ENCODE measurements around the gene RAP1GAP. TPM values are rescaled to one million over a fixed set of nuclear protein-coding genes. Genes with fewer than 3 reads are reported as not detected.

Gene RAP1GAP
- total RNA-seq, 4 donors from 2014 or later = 1.9 to 6.8 (median 5.0) TPM

DNA sequence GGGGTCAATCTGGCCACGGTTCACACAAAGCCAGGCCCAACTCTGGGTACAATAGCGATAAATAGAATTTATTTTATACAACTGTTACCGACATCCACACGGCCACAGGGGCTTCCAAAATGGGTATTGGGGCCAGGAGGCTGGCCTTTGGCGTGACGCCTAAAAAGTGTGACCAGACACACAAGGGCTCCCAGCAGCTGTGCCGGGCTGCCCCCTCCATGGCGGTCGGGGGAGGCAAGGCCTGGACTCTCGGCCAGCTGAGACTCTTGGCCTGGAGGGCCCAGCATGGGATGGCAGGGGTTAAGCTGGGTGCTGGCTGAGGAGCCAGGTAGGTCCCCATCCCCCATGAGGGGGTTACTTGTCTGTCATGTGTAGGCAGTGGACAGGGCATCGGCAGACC, 73.0 kb downstream of the RAP1GAP start:
- peaks cover 0 to 58% (median 0%) of the 10 kb centered on the region in 4 donors for H3K27me3 ChIP-seq
- DNase-seq = no peak
- H3K9me3 ChIP-seq = no peaks in the 10 kb centered on the region
- H3K4me1 ChIP-seq = peaks cover under 1 to 11% (median 4%) of the 10 kb centered on the region in 3 donors
- intact Hi-C loops (cut with DNase I) = no loop called here
- whole genome bisulfite sequencing, 2 donors = 82% methylated on average over 9 of the region's 11 CpGs; no CpG with 5 or more reads in 1 of the 2 donors
- no peaks in the 10 kb centered on the region for H3K36me3 ChIP-seq
- TF ChIP-seq, protein P1, sequence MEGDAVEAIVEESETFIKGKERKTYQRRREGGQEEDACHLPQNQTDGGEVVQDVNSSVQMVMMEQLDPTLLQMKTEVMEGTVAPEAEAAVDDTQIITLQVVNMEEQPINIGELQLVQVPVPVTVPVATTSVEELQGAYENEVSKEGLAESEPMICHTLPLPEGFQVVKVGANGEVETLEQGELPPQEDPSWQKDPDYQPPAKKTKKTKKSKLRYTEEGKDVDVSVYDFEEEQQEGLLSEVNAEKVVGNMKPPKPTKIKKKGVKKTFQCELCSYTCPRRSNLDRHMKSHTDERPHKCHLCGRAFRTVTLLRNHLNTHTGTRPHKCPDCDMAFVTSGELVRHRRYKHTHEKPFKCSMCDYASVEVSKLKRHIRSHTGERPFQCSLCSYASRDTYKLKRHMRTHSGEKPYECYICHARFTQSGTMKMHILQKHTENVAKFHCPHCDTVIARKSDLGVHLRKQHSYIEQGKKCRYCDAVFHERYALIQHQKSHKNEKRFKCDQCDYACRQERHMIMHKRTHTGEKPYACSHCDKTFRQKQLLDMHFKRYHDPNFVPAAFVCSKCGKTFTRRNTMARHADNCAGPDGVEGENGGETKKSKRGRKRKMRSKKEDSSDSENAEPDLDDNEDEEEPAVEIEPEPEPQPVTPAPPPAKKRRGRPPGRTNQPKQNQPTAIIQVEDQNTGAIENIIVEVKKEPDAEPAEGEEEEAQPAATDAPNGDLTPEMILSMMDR (IDR thresholded peaks at IDR 0.05) = no peak
- TF ChIP-seq POLR2A (IDR thresholded peaks at IDR 0.05) = no peak
- no peak overlapping the region for H3K4me3 ChIP-seq
- no peak overlapping the region for H3K27ac ChIP-seq

DNA sequence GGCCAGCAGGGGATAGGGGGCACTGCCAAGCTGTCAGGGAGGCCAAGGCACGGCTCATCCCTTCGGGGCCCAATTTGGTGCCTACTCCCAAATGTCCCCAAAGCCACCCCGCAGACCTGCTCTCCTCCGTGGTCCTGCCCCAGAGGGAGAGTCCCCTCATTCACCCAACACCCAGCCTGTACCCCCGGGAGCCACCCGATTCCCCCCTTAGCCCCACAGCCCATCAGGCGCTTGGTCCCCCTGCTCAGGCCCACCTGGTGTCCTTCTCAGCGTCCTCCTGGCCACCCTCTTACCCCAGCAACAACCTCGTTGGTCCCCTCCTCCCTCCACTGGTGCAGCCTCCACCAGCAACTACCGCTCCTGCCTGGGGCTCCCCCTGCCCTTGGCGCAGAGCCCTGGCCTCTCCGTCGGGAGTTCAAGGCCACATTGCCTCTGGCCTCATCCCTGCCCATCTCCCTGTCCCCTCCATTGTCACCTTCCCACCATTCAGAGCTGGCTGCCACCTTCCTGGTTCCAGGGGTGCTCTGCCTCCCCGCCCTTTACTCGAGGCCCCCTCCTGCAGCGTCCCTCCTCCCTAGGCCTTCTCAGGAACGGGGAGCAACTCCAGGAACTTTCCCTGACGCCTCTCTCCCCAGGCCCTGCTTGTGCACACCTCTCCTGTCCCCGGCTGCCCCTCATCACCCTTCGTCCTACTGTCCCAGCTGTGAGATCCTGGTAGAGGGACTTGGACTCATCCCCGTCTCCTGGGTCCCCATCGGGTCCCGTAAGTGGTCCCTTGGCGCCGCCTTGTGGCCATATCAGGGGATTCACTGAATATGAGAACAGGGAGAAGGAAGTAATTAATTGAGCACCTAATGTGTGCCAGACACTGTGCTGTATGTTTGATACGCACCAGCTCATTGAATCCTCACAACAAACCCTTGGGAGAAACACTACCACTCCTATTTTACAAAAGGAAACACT, 73.9 kb downstream of the RAP1GAP start:
- Histone ChIP-seq H3K36me3 (no peaks in the 10 kb centered on the region), H3K4me3 (no peak overlapping the region), H3K4me1 (peaks cover 4 to 18% (median 4%) of the 10 kb centered on the region in 3 donors), H3K27me3 (peaks cover 0 to 68% (median 0%) of the 10 kb centered on the region in 4 donors), H3K9me3 (no peaks in the 10 kb centered on the region), H3K27ac (no peak overlapping the region)
- intact Hi-C loops (cut with DNase I) = no loop called here
- TF ChIP-seq POLR2A (IDR thresholded peaks at IDR 0.05) = no peak
- TF ChIP-seq, protein P1 (IDR thresholded peaks at IDR 0.05) = peak in 5 of 6 experiments; percentile 19 to 78 (median 62)
- WGBS, 2 donors = 55 to 66% methylated on average over 15 to 23 of the region's 26 CpGs
- no peak for DNase-seq

DNA sequence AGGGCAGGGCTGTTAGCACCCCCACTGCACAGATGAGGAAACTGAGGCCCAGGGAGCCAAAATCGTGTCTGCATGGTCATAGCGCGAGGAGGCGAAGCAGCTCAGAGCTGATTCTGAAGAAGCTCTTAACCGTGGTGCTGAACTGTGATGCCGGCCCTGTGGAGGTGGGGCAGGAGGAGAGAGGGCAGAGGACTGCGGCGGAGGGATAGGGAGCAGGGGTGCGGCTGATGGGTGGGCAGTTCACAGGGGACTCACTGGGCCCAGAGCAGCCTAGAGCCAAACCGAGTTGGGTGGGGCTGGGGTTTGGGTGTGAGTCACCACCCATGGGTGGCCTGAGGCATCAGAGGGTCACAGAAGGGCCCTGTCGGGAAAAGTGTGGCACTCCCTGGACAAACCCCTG, 74.7 kb downstream of the RAP1GAP start:
- DNase-seq = no peak
- Histone ChIP-seq H3K4me3 (no peak overlapping the region), H3K27ac (no peak overlapping the region), H3K9me3 (no peaks in the 10 kb centered on the region), H3K27me3 (peaks cover 0 to 72% (median 0%) of the 10 kb centered on the region in 4 donors), H3K36me3 (no peaks in the 10 kb centered on the region), H3K4me1 (peaks cover 4 to 18% (median 4%) of the 10 kb centered on the region in 3 donors)
- 53 to 69% methylated on average over 6 to 9 of the region's 11 CpGs for WGBS, 2 donors
- intact Hi-C loops (cut with DNase I) = no loop called here
- TF ChIP-seq, protein P1 (IDR thresholded peaks at IDR 0.05) = no peak
- TF ChIP-seq POLR2A (IDR thresholded peaks at IDR 0.05) = no peak

DNA sequence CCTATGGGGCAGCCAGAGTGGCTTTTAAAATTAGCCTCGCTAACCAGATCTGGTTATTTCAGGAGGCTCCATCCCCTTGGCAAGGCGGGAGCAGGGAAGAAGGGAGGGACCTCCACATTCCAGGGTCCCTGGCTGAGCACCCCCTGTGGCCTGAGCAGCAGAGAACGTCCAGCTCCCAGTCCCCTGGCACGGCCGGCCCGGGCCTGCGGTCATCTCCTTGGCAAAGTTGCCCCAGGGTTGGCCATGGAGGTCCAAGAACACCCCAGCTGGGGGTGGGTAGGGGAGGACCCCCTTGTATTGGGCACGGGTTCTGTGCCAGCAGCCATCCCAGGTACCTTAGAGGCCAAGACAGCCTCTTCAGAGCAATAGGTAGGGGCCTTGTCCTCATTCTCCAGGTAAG, 75.9 kb downstream of the RAP1GAP start:
- TF ChIP-seq, protein P1 (IDR thresholded peaks at IDR 0.05) = no peak
- no peak for TF ChIP-seq POLR2A (IDR thresholded peaks at IDR 0.05)
- Histone ChIP-seq H3K9me3 (no peaks in the 10 kb centered on the region), H3K27me3 (peaks cover 0 to 77% (median 0%) of the 10 kb centered on the region in 4 donors), H3K36me3 (no peaks in the 10 kb centered on the region), H3K4me3 (no peak overlapping the region), H3K4me1 (peaks cover 4 to 18% (median 4%) of the 10 kb centered on the region in 3 donors), H3K27ac (no peak overlapping the region)
- 50 to 77% methylated on average over 1 to 2 of the region's 8 CpGs for WGBS, 2 donors
- DNase-seq = no peak
- intact Hi-C loops (cut with DNase I) = no loop called here
